Measurements from ENCODE around the gene CFAP45.
A peak's percentile ranks its signal among the peaks of the same experiment; 100 is the strongest.

The CFAP45 gene

GRCh38 chr1:159923203-159924024 lies 23.4 kb upstream of the CFAP45 start:
- peak; percentile 41 to 60 for DNase-seq (ENCODE audit: low read depth in 2 of 2)

GRCh38 chr1:159922511-159923202 lies 22.7 kb upstream of the CFAP45 start:
- DNase-seq (ENCODE audit: low read depth in 2 of 2) = no peak

GRCh38 chr1:159921700-159922504 lies 21.9 kb upstream of the CFAP45 start:
- no peak for DNase-seq (ENCODE audit: low read depth in 2 of 2)

GRCh38 chr1:159921251-159921650 lies 21.3 kb upstream of the CFAP45 start:
- no peak for DNase-seq (ENCODE audit: low read depth in 2 of 2)

GRCh38 chr1:159920651-159921050 lies 20.7 kb upstream of the CFAP45 start:
- no peak for DNase-seq (ENCODE audit: low read depth in 2 of 2)

- DNase-seq (ENCODE audit: low read depth in 2 of 2) = no peak
Measured at GRCh38 chr1:159920202-159920601, 20.2 kb upstream of the CFAP45 start.

GRCh38 chr1:159919236-159919865 lies 19.4 kb upstream of the CFAP45 start:
- DNase-seq (ENCODE audit: low read depth in 2 of 2) = no peak

GRCh38 chr1:159918352-159919200 lies 18.6 kb upstream of the CFAP45 start:
- DNase-seq (ENCODE audit: low read depth in 2 of 2) = no peak

- DNase-seq (ENCODE audit: low read depth in 2 of 2) = no peak
Measured at GRCh38 chr1:159917533-159918351, 17.8 kb upstream of the CFAP45 start.

GRCh38 chr1:159916242-159917051 lies 16.5 kb upstream of the CFAP45 start:
- DNase-seq (ENCODE audit: low read depth in 2 of 2) = no peak

- no peak for DNase-seq (ENCODE audit: low read depth in 2 of 2)
Measured at GRCh38 chr1:159915571-159916241, 15.7 kb upstream of the CFAP45 start.

GRCh38 chr1:159914252-159915018 lies 14.5 kb upstream of the CFAP45 start:
- DNase-seq (ENCODE audit: low read depth in 2 of 2) = no peak

- no peak for DNase-seq (ENCODE audit: low read depth in 2 of 2)
Measured at GRCh38 chr1:159913451-159914192, 13.7 kb upstream of the CFAP45 start.

GRCh38 chr1:159911326-159912070 lies 11.5 kb upstream of the CFAP45 start:
- no peak for DNase-seq (ENCODE audit: low read depth in 2 of 2)

GRCh38 chr1:159908031-159908940 lies 8.3 kb upstream of the CFAP45 start:
- no peak for DNase-seq (ENCODE audit: low read depth in 2 of 2)
